ENCODE results near the gene NHERF1.

GRCh38 chr17:74748279-74748528, 224 bp upstream of the NHERF1 start:
- TF ChIP-seq CTCF (IDR thresholded peaks at IDR 0.05; ENCODE audit: extremely low read depth in 1 of 2, insufficient read depth in 1 of 2, low read depth in 1 of 2, low read length in 2 of 2) (no peak), MAX (IDR thresholded peaks at IDR 0.05; ENCODE audit: insufficient read depth, insufficient read length) (no peak), POLR2A (IDR thresholded peaks at IDR 0.05; ENCODE audit: low read depth, low read length) (no peak), MYC (IDR thresholded peaks at IDR 0.05; ENCODE audit: low read depth, low read length) (no peak), POLR2AphosphoS5 (IDR thresholded peaks at IDR 0.05; ENCODE audit: insufficient read depth, low read depth, low read length) (no peak), EZH2 (IDR thresholded peaks at IDR 0.05; ENCODE audit: borderline replicate concordance, low read depth, low read length, severe bottlenecking) (no peak), JUN (IDR thresholded peaks at IDR 0.05; ENCODE audit: borderline replicate concordance, insufficient read depth, insufficient read length, low read depth) (no peak)
